GM04503 (cell line): ENCODE measurements around the gene BCAN.

Experiments
- DNase-seq: peaks from one replicate; pipeline ENCODE4 v3.0.0-alpha.2; 2012; ENCODE audit warnings: low read depth

The BCAN gene

DNA sequence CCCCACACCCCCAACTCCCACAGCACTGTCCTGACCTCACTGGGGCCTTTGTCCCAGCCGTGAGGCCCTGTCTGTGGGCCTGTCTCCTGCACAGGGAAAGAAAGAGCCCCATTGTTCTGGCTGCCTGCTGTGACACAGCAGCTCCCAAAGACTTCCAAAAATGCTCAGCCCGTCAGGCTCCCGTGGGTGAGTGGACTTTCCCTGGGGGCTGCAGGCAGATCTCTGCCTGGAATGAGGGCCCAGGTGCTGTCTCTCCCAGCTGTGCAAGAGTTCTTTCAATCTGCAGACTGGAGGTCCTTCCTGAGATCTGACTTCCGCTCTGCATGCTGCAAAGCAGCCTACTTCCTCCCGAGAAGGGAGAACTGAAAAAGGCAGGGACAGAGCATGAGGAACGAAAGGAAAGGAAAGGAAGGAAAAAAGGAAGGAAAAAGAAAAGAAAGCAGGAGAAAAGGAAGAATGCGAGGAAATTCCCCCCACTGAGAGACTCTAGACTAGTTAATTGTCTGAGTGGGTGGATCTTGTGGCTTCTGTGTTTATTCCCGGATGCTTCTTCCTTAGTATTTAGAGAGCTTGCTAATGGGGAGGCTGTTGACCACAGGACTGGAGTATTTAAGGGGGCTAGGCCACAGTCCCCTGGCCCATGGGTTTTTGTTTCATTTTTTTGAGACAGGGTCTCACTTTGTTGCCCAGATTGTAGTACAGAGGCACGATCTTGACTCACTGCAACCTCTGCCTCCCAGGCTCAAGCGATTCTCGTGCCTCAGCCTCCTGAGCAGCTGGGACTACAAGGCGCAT, 20.3 kb downstream of the BCAN start:
- no peak for DNase-seq

DNA sequence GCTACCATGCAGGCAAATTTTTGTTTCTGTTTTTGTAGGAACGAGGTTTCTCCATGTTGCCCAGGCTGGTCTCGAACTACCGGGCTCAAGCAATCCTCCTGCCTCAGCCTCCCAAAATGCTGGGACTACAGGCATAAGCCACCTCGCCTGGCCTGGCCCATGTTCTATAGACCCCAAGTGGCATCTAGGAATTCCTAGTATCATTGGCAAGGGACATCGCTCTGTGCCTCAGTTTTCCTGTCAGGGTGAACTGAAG, 20.8 kb downstream of the BCAN start:
- no peak for DNase-seq

DNA sequence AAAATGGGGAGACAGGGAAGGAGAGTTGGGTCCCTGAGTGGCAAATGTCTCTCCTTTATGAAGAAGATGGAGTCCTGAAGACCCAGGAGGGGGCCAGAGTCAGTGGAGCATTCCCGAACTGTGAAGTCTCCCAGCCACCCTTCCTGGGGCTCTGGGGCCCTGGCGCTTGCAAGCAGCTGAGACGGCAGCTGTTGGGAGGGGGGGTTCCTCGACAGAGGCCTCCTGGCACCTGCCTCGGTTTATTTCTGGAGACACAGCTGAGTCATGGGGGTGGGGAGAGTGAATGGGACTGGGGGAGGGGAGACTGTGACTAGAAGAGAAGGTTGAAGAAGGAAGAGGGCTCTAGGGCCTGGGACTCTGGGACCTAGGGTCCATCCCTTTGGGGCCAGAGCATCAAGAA, 21.3 kb downstream of the BCAN start:
- no peak for DNase-seq

DNA sequence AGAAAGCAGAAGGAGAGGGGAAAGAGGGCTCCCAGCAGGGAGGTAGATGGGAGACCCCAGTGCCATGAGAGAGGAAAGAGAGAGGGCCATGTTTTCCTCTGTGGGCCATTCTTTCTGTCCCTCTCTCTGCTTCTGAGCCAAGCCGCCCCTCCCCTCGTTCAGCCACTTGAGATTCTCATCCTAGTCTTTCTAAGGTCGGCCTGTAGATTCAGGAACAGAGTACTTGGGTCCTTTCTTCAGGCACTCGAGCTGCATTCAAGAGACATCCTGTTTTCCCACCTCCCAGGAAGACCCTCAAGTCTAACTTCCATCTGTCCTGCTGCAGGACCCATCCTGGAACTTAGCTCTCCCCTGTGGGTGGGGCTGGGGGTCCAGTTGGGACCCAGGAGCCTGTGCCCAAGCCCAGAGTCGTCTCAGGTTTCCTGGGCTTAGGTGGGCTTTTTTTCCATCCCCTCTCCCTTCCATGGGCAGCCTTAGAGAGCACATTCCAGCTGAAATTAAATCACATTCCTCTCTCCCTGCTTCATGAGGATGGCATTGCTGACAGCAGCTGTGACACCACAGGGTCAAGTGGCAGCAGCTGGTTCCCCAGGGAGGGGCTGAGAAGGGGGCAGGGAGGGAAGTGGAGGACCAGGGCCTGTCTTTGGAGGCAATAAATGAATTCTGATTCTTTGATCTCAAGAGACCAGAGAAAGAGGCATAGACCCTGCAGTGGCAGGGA, 22.3 kb downstream of the BCAN start:
- no peak for DNase-seq

DNA sequence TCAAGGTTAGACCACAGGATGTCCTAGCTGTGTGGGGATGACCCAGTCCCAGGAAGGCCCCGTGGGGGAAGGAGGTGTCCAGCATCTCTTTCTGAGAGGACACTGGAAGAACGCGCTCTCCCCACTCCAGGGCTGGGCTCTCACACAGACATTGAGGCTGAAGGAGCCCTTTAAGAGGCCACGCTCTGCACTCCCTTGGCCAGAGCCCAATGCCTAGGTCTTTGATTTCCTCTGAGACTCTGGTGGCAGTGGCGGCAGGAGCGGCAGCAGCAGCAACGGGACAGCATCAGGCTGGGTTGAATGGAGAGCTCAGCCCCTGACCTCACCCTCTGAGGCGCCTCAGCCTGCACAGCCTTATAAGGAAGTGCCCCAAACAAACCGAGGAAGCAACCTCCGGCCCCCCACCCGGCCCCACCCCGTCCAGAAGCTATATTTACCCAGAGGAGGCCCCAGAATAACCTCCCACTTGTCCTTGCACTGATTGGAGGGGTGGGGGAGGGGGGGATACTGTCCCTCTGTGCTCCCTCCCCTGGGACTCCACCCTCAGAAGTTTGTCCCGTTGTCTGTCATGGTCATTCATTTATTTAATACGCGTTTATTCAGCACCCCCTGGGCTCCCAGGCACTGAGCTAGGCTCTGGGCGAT, 23.0 kb downstream of the BCAN start:
- DNase-seq: no peak

DNA sequence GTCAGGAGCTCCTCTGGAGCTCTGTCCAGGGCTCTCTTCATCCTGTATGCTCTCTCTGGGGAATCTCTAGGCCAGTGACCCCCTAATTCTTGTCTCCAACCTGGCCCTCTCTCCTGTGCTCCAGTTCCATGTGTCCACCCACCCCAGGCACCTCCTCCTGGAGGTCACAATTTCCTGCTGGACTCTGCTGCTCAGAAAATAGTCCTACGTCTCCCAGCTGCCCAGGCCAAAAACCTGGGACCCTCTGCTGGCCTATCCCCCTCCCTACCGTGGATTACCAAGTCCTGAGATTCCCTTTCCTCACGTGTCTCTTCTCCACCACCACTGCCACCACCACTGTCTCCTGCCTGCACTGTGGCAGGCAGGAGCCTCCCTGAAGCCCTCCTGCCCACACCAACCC, 23.6 kb downstream of the BCAN start:
- no peak for DNase-seq

DNA sequence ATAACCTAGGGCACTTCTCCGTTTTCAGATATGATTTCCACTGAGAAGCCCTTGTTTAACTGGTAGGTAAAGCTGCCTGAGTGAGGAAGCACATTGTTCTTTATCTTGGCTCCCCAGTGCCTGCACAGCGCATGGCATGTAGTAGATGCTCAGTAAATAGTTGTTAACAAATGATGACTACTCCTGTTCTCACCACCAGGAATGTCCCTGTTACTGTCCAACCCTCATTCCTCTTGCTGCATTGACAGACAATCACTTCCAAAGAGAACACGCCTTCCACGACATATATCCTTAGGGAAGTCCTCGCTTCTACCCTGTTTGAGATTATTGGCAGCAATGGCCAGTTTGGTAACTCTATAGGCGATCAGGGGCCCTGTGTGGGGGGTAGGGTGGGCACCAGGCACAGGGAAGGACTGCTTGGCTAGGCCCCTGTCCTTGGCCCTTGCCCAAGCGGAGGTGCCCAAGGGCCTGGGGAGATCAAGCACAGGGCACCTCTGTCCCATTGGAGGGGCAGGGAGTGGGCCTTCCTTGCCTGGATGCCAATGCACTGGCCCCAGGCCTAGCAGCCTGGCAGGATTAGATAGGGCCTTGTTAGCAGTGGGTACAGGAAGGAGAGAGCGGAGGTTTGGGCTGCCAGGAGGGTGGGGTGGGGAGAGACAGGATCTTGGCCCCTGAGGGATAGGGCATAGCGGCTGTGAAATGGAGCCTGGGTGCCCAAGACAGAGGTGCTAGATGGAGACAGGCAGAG, 25.1 kb downstream of the BCAN start:
- DNase-seq: no peak

DNA sequence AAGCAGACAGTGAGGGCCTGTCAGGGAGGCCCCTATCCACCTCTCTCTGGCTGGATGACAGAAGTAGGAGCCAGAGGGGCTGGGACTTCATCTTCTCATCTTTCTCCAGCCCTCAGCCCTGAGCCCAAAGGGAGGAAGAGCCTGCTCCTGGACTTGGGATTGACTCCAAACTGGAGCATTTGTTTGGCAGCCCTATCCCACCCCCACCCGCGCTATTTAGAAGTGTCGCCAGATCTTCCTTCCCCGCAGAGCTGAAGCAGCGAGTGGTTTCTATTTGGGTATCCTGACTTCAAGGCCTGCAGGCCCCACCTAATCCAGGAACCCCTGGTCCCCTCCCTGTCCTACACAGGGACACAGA, 25.7 kb downstream of the BCAN start:
- no peak for DNase-seq

DNA sequence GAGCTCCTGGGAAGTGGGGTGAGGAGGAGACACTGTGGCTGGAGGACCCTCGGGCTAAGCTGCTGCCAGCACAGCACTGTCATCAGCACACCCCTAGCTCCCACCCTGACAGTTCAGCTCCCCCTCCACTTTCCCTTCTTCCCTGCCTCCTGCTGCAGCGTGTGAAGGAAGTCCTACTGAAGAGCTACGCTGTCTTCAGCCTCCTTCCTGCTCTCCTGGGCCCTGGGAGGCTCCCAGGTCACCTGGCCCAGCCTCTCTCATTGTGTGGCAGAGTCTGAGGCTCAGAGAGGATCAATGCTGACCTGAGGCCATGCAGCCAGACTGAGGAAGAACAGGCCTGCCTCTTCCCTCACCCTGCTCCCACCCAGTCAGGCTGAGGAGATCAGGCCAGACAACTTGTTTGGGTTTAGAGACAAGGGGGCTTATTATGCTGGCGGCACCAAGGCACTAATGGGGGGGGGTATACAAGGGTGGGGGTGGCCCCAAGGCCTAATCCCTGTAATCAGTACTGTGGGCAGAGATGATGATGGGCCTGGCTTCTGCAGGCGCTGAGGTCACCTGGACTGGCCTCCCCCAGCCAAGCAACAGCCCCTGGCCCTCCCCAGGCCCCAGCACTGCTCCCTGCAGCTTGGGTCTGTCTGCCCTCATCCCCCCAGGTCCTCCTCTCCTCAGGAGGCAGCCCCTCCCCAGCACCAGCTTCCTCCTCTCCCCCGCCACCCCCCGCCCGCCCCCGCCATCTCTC, 26.2 kb downstream of the BCAN start:
- no peak for DNase-seq

DNA sequence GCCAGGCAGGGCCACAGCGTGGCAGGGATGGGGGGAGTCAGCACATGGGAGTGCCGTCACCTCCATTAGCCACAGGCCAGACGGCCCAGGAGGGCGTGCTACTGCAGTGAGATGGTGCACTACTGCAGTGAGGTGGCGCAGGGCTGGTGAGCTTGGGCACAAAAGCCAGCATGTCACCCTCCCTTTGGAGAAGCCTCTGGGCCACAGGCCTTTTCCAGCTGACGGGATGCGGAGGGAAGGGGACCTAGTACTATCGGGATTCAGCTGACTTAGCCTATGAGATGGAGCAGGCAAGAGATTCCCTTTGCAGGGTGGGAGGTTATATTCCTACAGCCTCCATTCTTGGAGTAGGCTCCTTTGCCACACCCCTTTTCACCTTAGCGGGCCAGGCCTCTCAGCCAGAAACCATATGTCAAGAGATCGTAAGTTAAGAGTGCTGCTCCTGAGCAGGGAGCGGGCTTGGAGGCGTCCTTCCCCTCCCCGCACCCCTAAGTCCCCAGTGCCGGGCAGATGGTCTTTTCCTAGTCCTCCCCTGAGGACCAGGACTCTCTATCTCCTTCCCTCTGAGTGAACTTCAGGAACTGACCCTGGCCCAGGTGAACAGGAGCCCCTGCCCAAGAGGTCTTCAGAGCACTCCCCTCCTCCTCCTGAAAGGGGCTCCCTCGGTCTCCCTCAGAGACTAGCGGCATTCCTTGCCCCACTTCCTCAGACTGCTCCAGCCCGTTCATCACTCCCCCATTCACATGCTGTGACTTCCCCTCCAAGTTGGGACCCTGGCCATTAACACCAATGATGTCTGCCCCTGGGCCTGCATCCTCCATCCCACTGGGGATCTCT, 27.1 kb downstream of the BCAN start:
- DNase-seq: no peak

DNA sequence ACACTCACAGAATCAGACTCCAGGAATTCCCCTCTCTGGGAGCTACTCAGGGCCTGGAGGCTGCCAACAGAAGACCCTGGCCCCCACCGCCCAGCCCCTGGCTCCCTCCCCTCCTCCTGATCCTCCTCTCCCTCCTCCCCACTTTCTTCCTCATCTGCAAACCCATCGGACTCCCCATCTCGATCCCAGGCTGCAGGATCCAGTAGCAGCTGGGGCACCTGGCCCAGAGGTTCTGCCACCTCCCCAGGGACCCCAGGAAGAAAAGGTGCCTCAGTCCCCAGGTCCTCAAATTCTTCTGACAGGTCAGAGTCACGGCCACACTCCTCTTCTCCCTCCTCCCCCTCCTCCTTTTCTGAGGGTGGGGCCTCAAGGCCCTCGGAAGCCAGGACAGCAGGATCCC, 27.9 kb downstream of the BCAN start:
- no peak for DNase-seq

DNA sequence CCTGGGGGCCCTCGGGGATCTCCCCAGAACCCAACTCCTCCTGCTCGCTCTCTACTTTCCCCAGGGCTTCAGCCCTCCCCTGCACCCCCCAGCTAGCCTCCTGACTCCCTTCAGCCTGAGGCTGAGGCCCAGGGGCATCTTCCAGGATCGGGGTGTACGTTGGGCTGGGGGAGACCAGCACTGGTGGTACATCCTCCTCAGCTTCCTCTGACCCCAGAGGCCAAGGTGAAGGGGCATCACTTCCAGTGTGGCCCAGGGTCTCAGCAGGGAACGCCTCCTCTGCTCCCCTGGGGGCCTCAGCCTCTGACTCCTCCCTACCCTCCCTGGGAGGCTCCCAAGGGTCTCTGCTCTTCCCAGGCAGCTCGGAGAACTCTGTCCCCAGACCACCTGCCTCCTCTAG, 28.4 kb downstream of the BCAN start:
- DNase-seq: no peak

DNA sequence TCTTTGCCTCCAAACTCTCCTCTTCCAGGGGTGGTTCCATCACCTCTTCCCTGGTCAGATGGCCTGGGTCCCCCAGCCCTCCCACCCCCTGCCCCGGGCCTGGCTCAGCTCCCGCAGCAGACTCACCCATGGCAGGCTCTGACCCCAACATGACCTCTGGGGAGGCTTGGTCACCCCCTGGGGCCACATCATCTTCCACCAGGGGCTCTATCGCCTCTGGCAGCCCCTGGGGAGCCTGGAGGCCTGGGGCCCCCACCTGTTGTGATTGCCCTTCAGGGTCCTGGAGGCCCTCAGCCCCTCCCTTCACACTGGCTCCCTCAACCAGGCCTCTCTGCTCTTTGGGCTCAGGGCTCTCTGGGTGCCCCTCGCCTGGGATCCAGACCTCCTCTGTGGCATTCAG, 28.9 kb downstream of the BCAN start:
- DNase-seq: no peak

DNA sequence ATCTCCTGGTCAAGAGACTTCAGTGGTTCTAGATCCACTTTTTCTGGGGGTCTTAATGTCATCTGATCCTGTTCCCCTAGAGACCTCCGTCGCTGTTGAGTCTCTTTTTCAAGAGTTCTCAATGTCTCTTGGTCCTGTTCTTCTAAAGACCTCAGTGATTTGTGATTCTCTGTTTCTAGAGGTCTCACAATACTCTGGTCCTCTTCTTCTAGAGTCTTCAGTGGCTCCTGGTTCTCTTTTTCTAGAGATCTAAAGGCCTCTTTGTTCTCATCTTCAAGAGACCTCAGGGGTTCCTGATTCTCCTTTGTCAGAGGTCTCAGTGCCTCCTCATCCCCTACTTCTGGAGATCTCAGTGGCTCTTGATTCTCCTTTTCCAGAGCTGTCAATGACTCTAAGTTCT, 29.9 kb downstream of the BCAN start:
- no peak for DNase-seq

DNA sequence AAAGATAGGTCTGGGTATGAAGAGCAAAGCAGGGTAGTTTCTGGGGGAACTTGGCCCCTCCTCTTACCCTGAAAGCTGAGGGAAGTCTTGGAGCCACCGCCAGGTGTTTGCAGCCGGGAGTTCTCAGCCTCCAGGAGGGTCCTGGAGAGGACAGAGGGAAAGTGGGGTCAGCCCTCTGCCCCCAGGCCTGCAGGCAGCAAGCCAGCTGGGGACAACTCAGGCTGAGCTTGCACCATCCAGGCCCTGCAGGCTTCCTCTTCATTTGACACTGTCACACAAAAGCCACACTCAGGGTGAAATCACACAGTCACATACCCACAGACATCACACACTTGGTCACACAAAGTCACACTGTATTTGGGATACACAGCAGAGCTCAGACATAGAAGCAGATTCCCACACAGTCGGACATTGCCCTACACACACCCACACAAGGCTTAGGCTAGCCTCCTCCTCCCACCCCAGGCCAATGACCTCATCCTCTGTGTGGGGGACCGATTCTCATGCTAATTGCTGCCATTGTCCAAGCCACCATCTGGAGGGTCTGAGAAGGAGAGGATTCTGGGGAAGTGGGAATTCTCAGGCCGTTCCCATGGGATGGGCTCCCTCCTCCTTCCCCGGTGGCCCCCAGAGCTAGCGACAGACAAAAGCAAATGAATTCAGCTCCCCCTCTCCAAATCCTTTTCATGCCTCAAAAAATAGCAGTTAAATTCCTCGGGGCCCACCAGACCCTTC, 31.6 kb downstream of the BCAN start:
- no peak for DNase-seq

DNA sequence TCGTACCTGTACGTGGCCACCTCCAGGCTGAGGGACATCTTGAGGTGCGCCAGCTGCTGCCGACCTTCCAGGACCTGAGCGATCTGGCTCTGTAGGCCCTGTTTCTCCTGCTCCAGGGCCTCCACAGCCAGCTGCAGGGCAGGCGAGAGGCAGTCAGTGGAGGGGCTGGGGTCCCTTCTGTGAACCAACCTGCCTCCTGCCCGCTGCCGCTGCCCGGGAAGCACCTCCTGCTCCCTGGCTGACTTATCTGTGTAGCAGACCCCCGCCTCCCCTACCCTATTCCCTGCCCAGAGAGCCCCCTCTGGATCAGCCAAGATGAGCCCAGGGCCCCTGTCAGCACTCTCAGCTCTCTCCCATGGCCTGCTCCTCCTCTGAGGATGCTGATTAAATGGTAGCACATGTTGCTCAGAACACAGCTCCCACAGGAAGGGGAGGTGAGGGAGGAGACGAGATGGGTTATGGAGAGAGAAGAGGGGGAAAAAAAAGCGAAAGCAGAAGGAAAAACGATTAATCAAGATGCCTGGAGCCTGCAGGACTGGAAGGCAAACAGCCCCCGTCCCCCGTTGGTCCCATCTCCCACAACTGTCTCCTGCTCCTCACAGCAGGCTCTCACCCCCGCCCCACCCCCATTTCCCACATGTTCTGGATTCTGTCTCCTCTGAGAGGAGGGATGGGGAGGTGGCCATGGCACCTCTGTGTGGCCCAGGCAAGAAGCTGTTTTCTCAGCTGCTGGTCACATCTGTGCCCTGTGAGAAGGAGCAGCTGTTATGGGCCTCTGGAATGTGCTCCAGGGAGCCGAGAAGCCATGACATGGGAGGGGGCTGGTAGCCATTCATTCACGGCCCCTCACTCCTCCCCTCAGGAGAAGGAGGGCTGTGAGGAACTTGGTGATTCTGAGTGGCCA, 33.5 kb downstream of the BCAN start:
- no peak for DNase-seq

DNA sequence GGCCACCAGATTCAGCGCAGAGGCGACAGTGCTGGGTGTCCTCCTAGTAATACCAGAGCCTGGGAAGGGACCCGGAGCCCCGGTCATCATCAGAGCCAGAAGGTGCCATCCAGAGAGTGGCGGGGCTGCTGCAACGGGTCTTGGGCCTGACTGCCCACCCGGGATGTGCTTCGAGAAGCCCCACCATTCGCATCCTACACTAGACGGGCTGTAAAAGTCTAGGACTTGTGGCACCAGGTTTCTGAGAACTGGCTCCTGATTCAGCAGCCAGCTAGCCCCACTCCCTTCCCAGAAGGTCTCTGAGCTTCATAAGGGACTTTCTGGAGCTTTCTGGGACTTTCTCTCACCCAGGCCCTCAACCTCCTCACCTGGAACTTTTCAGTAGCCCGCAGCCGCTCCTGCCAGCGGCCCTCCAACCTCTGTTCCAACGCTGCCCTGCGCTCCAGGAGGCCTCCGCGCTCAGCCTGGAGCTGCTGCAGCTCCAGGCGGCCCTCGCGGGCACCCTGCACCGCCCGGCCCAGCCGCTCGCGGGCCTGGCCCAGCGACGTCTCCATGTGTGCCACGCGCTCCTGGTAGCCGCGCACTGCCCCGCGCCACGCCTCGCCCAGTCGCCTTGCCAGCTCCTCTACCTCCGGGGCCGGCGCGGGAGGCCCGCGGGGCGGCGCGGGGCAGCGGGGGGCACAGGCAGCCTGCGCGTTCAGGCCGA, 34.4 kb downstream of the BCAN start:
- DNase-seq: no peak

DNA sequence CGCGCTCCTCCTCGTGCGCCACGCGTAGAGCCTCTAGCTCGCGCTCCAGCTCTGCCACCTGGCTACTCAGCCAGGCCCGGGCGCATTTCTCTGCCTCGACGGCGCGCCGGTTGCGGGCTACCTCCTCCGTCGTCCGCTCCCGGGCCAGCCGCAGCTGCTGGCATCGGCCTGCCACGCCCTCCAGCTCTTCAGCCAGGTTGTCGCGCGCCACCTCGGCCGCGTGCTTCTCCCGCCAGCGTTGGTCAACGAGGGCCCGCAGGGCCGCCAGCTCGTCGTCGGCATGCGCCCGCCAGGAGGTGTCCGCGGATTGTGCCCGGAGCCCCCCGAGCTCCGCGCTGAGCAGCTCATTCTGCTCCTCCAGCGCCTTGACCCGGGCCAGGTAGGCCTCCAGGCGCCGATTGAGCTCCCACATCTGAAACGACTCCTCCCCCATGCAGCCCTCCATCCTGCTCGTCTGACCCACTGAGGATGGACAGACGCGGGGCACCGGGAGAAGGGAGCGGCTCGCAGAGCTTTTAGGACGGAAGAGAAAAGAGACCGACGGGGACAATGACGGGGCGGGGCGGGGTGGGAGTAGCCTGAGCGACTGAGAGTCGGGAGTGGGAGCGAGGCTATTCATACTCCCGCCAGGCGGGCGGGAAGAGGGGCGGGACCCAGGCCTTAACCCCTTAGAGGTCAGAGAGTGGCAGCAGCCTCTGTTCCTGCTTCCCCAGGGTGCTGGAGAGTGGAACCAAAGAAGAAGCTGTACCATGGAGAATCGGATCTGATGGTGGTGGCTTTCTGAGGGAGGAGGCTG, 35.1 kb downstream of the BCAN start, which contains the start of gene NES:
TSS of gene NES (minus strand) at position 588 of the 796 bp plus-strand sequence. CDS start at position 445, 143 bp downstream.
- no peak for DNase-seq
